K562 (cell line): ENCODE results near the gene ANO10. TPM values are rescaled to one million over a fixed set of nuclear protein-coding genes. Genes with fewer than 3 reads are reported as not detected.

Experiments
- ATAC-seq: fragments of 200-7000 bp; cut with Tn5 transposase; 3 replicates; pipeline ENCODE4 v1.9.1; 2020; ENCODE audit warnings: moderate library complexity
- BruUV-seq: library from RNA; stranded (reverse); fragments of 400-500 nt; replicated peaks from 2 replicates; lab custom pipeline; 2021; lab: Mats Ljungman, UMichigan
- CTCF ChIA-PET: fragments of 300-600 bp; formaldehyde crosslinking; extraction: SDS; loops from one replicate; lab custom pipeline; 2021; ENCODE audit warnings: low intra/inter-chr PET ratio; lab: Yijun Ruan, JAX
- POLR2A ChIA-PET: fragments of 300-600, 350-650 bp; sonication (Branson Sonifier 250); formaldehyde crosslinking; extraction: SDS; loops from one replicate; lab custom pipeline; 2021; ENCODE audit warnings: antibody characterized with exemption, inconsistent platforms; lab: Yijun Ruan, JAX
- DNase-seq, 4 experiments: peaks; one replicate each; pipeline versions ENCODE4 v3.0.0 to v3.0.0-alpha.2; 2011 to 2018; ENCODE audit warnings: low spot score in 3 of 4, mixed read lengths in 3 of 4; ENCODE audit errors: extremely low read depth in 1 of 4
- FAIRE-seq: peaks from 2 replicates; lab custom pipeline; 2011; peaks lifted over from hg19 to GRCh38; lab: Jason Lieb, UNC
- H2AFZ ChIP-seq: 2 replicates; pipeline ENCODE4 v1.6.0; 2011; ENCODE audit warnings: low read depth, low read length, control low read depth, inconsistent platforms
- H3K27ac ChIP-seq: fragments of 200-600 bp; 3 replicates; pipeline ENCODE4 v1.8.0; 2011; ENCODE audit warnings: low read depth, mild to moderate bottlenecking, control low read depth, inconsistent platforms, low read length, moderate library complexity, mixed read lengths; ENCODE audit errors: extremely low read depth
- H3K27me3 ChIP-seq, 2 experiments: fragments of 300-600 bp in 1 of 2; 2 replicates in 1 of 2; 3 replicates in 1 of 2; pipeline versions ENCODE4 v1.6.0 to v1.8.0; 2011; ENCODE audit warnings: inconsistent platforms in 2 of 2, low read length in 2 of 2, mild to moderate bottlenecking in 1 of 2, mixed read lengths in 1 of 2, moderate library complexity in 1 of 2; ENCODE audit not compliant: control insufficient read depth in 2 of 2, insufficient read depth in 2 of 2
- H3K36me3 ChIP-seq: fragments of 300-600 bp; 3 replicates; pipeline ENCODE4 v1.8.0; 2011; ENCODE audit warnings: mild to moderate bottlenecking, low read length, inconsistent platforms; ENCODE audit not compliant: control insufficient read depth, insufficient read depth
- H3K4me1 ChIP-seq, 2 experiments: fragments of 200-600 bp in 1 of 2; replicated peaks in 1 of 2; 2 replicates in 1 of 2; 3 replicates in 1 of 2; pipeline versions ENCODE4 v1.5.1 to v1.8.0; 2011; ENCODE audit warnings: inconsistent platforms in 2 of 2, low read length in 2 of 2, mild to moderate bottlenecking in 1 of 2, mixed read lengths in 1 of 2, moderate library complexity in 1 of 2; ENCODE audit not compliant: control insufficient read depth in 2 of 2, insufficient read depth in 2 of 2
- H3K4me2 ChIP-seq: 2 replicates; pipeline ENCODE4 v1.6.1; 2011; ENCODE audit warnings: low read length, control low read depth, inconsistent platforms, mixed read lengths; ENCODE audit not compliant: insufficient read depth
- H3K4me3 ChIP-seq: fragments of 200-600 bp; sonication (generic), shearing (Covaris generic); 2 replicates; pipeline ENCODE4 v1.5.1; 2016; ENCODE audit warnings: control low read depth, inconsistent platforms
- H3K79me2 ChIP-seq: fragments of 200-600 bp; 3 replicates; pipeline ENCODE4 v1.8.0; 2011; ENCODE audit warnings: low read length, inconsistent platforms; ENCODE audit not compliant: control insufficient read depth, insufficient read depth
- H3K9ac ChIP-seq, 2 experiments: 2 replicates each; pipeline versions ENCODE4 v1.6.0 to v1.6.1; 2011; ENCODE audit warnings: low read depth in 2 of 2, low read length in 2 of 2, control low read depth in 1 of 2, inconsistent platforms in 1 of 2, mild to moderate bottlenecking in 1 of 2, mixed read lengths in 1 of 2; ENCODE audit not compliant: insufficient read depth in 1 of 2
- H3K9me1 ChIP-seq: one replicate; pipeline ENCODE4 v1.6.0; 2011; ENCODE audit warnings: inconsistent platforms, mild to moderate bottlenecking, low read length, moderate library complexity; ENCODE audit not compliant: control insufficient read depth, insufficient read depth
- H3K9me3 ChIP-seq: replicated peaks from 2 replicates; pipeline ENCODE4 v1.5.1; 2011; ENCODE audit warnings: low read depth, low read length, inconsistent platforms; ENCODE audit not compliant: control insufficient read depth, insufficient read depth
- H4K20me1 ChIP-seq: replicated peaks from 2 replicates; pipeline ENCODE4 v1.6.1; 2011; ENCODE audit warnings: low read length, inconsistent platforms, mixed read lengths; ENCODE audit not compliant: control insufficient read depth, insufficient read depth
- ARNT ChIP-seq, 2 experiments: fragments of 450-650 bp; IDR thresholded peaks; 2 replicates each; pipeline ENCODE4 v1.6.1; 2016; ENCODE audit warnings: mild to moderate bottlenecking in 1 of 2
- ELK1 ChIP-seq: sonication (generic); formaldehyde crosslinking; IDR thresholded peaks from 2 replicates; pipeline ENCODE4 v1.8.1; 2022; ENCODE audit warnings: missing genetic modification reagents
- GTF2F1 ChIP-seq: IDR thresholded peaks from 2 replicates; pipeline ENCODE4 v1.6.1; 2011; ENCODE audit warnings: low read depth, low read length, improper control_type of control experiment
- KLF13 ChIP-seq: fragments of 450-650 bp; IDR thresholded peaks from 2 replicates; pipeline ENCODE4 v1.6.1; 2016; ENCODE audit warnings: missing genetic modification characterization, low read depth, mild to moderate bottlenecking, missing compliant biosample characterization, moderate library complexity, borderline replicate concordance
- NR2F6 ChIP-seq: fragments of 450-650 bp; formaldehyde crosslinking; IDR thresholded peaks from 2 replicates; pipeline ENCODE4 v1.4.0; 2020; ENCODE audit warnings: mild to moderate bottlenecking
- PHF21A ChIP-seq: fragments of 450-650 bp; IDR thresholded peaks from 2 replicates; pipeline ENCODE4 v1.6.1; 2017; ENCODE audit warnings: low read depth, borderline replicate concordance
- POLR2H ChIP-seq: IDR thresholded peaks from 2 replicates; pipeline ENCODE4 v1.6.1; 2016; ENCODE audit warnings: missing genetic modification characterization, low read depth, mild to moderate bottlenecking, control low read depth, missing compliant biosample characterization, moderate library complexity
- ZBTB12 ChIP-seq: fragments of 250-450 bp; sonication (Bioruptor Pico); IDR thresholded peaks from 2 replicates; pipeline ENCODE4 v1.4.0; 2020
- ZBTB9 ChIP-seq: fragments of 450-650 bp; formaldehyde crosslinking; IDR thresholded peaks from 2 replicates; pipeline ENCODE4 v1.4.0; 2020; ENCODE audit warnings: mild to moderate bottlenecking, moderate library complexity
- ZFP1 ChIP-seq: fragments of 450-650 bp; formaldehyde crosslinking; IDR thresholded peaks from 2 replicates; pipeline ENCODE4 v1.4.0; 2020; ENCODE audit warnings: mild to moderate bottlenecking, mixed read lengths
- ZNF445 ChIP-seq: fragments of 250-450 bp; sonication (Bioruptor Pico); IDR thresholded peaks from 2 replicates; pipeline ENCODE4 v1.4.0; 2020; ENCODE audit warnings: low read depth, mild to moderate bottlenecking, moderate library complexity
- ZNF639 ChIP-seq, 2 experiments: fragments of 200-800 bp in 1 of 2; sonication (Bioruptor generic) in 1 of 2; sonication (generic) in 1 of 2; formaldehyde crosslinking in 1 of 2; IDR thresholded peaks in 1 of 2; conservative IDR thresholded peaks in 1 of 2; 2 replicates each; pipeline versions ENCODE4 v1.5.0 to v1.6.1; 2016 to 2020; ENCODE audit warnings: missing compliant biosample characterization in 1 of 2, missing genetic modification characterization in 1 of 2, missing genetic modification reagents in 1 of 2
- WGBS: fragments of 100-300 bp; shearing (Covaris generic); methylation state at CpG from one replicate; pipeline ENCODE4 v1.1.6; 2016; ENCODE audit warnings: low coverage, mixed read lengths; ENCODE audit not compliant: insufficient coverage; ENCODE audit errors: missing lambda C conversion rate; 5-methylcytosine and 5-hydroxymethylcytosine counted together
- in situ Hi-C: fragments of 300-500 bp; cut with MboI; formaldehyde crosslinking; loops from 4 replicates; pipeline ENCODE4 v1.15.0; 2018; ENCODE audit warnings: inconsistent platforms, mixed read lengths
- intact Hi-C: fragments of 100-400 bp; cut with micrococcal nuclease; formaldehyde crosslinking; loops from 2 replicates; pipeline ENCODE4 v1.14.2; 2022
- polyA plus RNA-seq, 8 experiments: library from polyadenylated mRNA; depleted of rRNA in 4 of 8; stranded (reverse) in 5 of 8; unstranded in 3 of 8; fragments of >200 nt; fragmentation: Nextera tagmentation in 2 of 8; fragmentation: Illumina TruSeq in 1 of 8; extraction: Ambion mirVana in 2 of 8; extraction: Trizol in 1 of 8; gene quantifications; 2 replicates each; pipeline versions ENCODE4 v1.2.1 to v1.2.3, GENCODE V29; 2011 to 2014; ENCODE audit warnings: inconsistent platforms in 1 of 8, missing spikeins in 1 of 8
- total RNA-seq, 7 experiments: library from RNA; depleted of rRNA in 6 of 7; stranded (reverse); fragments of >200 nt in 6 of 7; fragmentation: Illumina TruSeq in 2 of 7; extraction: Trizol in 2 of 7; gene quantifications; 2 replicates each; pipeline versions ENCODE4 v1.2.1 to v1.2.3, GENCODE V29; 2011 to 2021; ENCODE audit warnings: low replicate concordance in 1 of 7

ANO10 gene
- total and polyA plus RNA-seq, 9 of the 15 experiments (the other 6 are each of a cell fraction or from before 2014, with no cell fraction given): 6.4 to 46.0 (median 32.3) TPM

- no peak for FAIRE-seq
- H3K4me2 ChIP-seq: no peak overlapping the region
Measured at GRCh38 chr3:43330981-43331380, 290.8 kb downstream of the ANO10 start.

More at GRCh38 chr3:43330981-43331380, 290.8 kb downstream of the ANO10 start:
- no peaks in the 10 kb centered on the region for H4K20me1 ChIP-seq
- no TSS peak for BruUV-seq
- no peaks in the 10 kb centered on the region for H3K36me3 ChIP-seq
- no peak overlapping the region for H3K4me3 ChIP-seq
- ChIA-PET POLR2A (no interaction called here), CTCF (no interaction called here)
- intact Hi-C loops (no loop called here), in situ Hi-C loops (no loop called here)
- TF ChIP-seq PHF21A (no peak), KLF13 (tag) (no peak), ZNF639 (CRISPR knock-in tag; conservative IDR thresholded peaks at IDR 0.05 in 1 of 2, IDR thresholded peaks at IDR 0.05 in 1 of 2) (no peak), ZBTB12 (no peak), NR2F6 (CRISPR knock-in tag) (no peak), GTF2F1 (no peak), POLR2H (tag) (no peak), ZBTB9 (no peak), ZFP1 (CRISPR knock-in tag) (no peak), ARNT (IDR thresholded peaks at IDR 0.05) (no peak), ELK1 (CRISPR knock-in tag) (no peak), ZNF445 (CRISPR knock-in tag) (no peak)
- no peak overlapping the region for H2AFZ ChIP-seq
- ATAC-seq (no peak), DNase-seq (no peak)
- no peaks in the 10 kb centered on the region; the same call in 2 of the 3 replicates for H3K79me2 ChIP-seq
- H3K4me1 ChIP-seq: no peaks in the 10 kb centered on the region; a peak in 1 of 5 replicates
- no peak overlapping the region for H3K27ac ChIP-seq
- H3K27me3 ChIP-seq: no peaks in the 10 kb centered on the region
- WGBS: 11% methylated on average over 1 of the region's 1 CpG
- H3K9me3 ChIP-seq: peaks cover 3% of the 10 kb centered on the region
- no peaks in the 10 kb centered on the region for H3K9me1 ChIP-seq
- no peak overlapping the region for H3K9ac ChIP-seq
